ENCODE measurements around the gene SETD2.

- TF ChIP-seq CTCF (conservative IDR thresholded peaks at IDR 0.05; ENCODE audit: low read depth, low read length) = no peak
- no peak for TF ChIP-seq EZH2 (IDR thresholded peaks at IDR 0.05; ENCODE audit: borderline replicate concordance, low read depth, low read length, poor library complexity, severe bottlenecking)
Measured at GRCh38 chr3:47073685-47074084, 90.2 kb downstream of the SETD2 start.

Data from A673 (cell line).